ENCODE results near the gene TBC1D17.
A peak's percentile ranks its signal among the peaks of the same experiment; 100 is the strongest.

The TBC1D17 gene

GRCh38 chr19:49890349-49891311 lies 13.1 kb downstream of the TBC1D17 start:
- peak overlapping the region; percentile 33 for H3K4me3 ChIP-seq (ENCODE audit: low read depth, low read length)

- H3K4me3 ChIP-seq (ENCODE audit: low read depth, low read length): no peak overlapping the region
These were observed 13.9 kb downstream of the TBC1D17 start for GRCh38 chr19:49891393-49891792.

GRCh38 chr19:49892716-49893115 lies 15.2 kb downstream of the TBC1D17 start:
- H3K4me3 ChIP-seq (ENCODE audit: low read depth, low read length): no peak overlapping the region

GRCh38 chr19:49894011-49894664 lies 16.6 kb downstream of the TBC1D17 start:
- H3K4me3 ChIP-seq (ENCODE audit: low read depth, low read length): no peak overlapping the region

- no peak overlapping the region for H3K4me3 ChIP-seq (ENCODE audit: low read depth, low read length)
These were observed 17.5 kb downstream of the TBC1D17 start for GRCh38 chr19:49894879-49895565.

GRCh38 chr19:49895566-49896297 lies 18.2 kb downstream of the TBC1D17 start:
- no peak overlapping the region for H3K4me3 ChIP-seq (ENCODE audit: low read depth, low read length)

GRCh38 chr19:49896863-49897621 lies 19.5 kb downstream of the TBC1D17 start, which contains the start of gene IL4I1:
TSS of gene IL4I1 (minus strand) at chr19:49896887. CDS start at chr19:49896160, 727 bp downstream.
- no peak within 1 kb of the TSS for H3K4me3 ChIP-seq (ENCODE audit: low read depth, low read length)

- no peak overlapping the region for H3K4me3 ChIP-seq (ENCODE audit: low read depth, low read length)
These were observed 26.6 kb downstream of the TBC1D17 start for GRCh38 chr19:49904136-49904535.

GRCh38 chr19:49906879-49907564 lies 29.5 kb downstream of the TBC1D17 start:
- no peak overlapping the region for H3K4me3 ChIP-seq (ENCODE audit: low read depth, low read length)

- H3K4me3 ChIP-seq (ENCODE audit: low read depth, low read length): no peak overlapping the region
These were observed 30.4 kb downstream of the TBC1D17 start for GRCh38 chr19:49907745-49908446.

GRCh38 chr19:49908480-49909420 lies 31.2 kb downstream of the TBC1D17 start:
- no peak overlapping the region for H3K4me3 ChIP-seq (ENCODE audit: low read depth, low read length)

GRCh38 chr19:49910179-49910578 lies 32.7 kb downstream of the TBC1D17 start:
- no peak overlapping the region for H3K4me3 ChIP-seq (ENCODE audit: low read depth, low read length)

- H3K4me3 ChIP-seq (ENCODE audit: low read depth, low read length): no peak overlapping the region
These were observed 34.1 kb downstream of the TBC1D17 start for GRCh38 chr19:49911381-49912145.

GRCh38 chr19:49912965-49913685 lies 35.6 kb downstream of the TBC1D17 start:
- no peak overlapping the region for H3K4me3 ChIP-seq (ENCODE audit: low read depth, low read length)

- H3K4me3 ChIP-seq (ENCODE audit: low read depth, low read length): no peak overlapping the region
These were observed 36.2 kb downstream of the TBC1D17 start for GRCh38 chr19:49913720-49914119.

GRCh38 chr19:49915271-49915670 lies 37.8 kb downstream of the TBC1D17 start:
- no peak overlapping the region for H3K4me3 ChIP-seq (ENCODE audit: low read depth, low read length)
